CD4-positive, alpha-beta memory T cell (primary cell): Measurements from ENCODE around the gene SMC1B. TPM values are rescaled to one million over a fixed set of nuclear protein-coding genes. Genes with fewer than 3 reads are reported as not detected.
"Not testable (repeated sequence)": the region's sequence is repeated elsewhere in the genome, so short reads cannot be mapped to it uniquely, and the experiment has no call there.

Experiments used
- CTCF ChIA-PET: fragments of 350-600 bp; sonication (Branson Sonifier 250); formaldehyde crosslinking; loops from one replicate; lab custom pipeline; 2021; ENCODE audit warnings: inconsistent platforms; ENCODE audit not compliant: partially characterized antibody; lab: Charles Lee
- POLR2A ChIA-PET: fragments of 350-600 bp; sonication (Branson Sonifier 250); formaldehyde crosslinking; loops from one replicate; lab custom pipeline; 2021; ENCODE audit not compliant: partially characterized antibody; lab: Charles Lee
- DNase-seq, 5 donors: peaks; one replicate each; pipeline versions ENCODE4 v3.0.0 to v3.0.0-alpha.2; 2020 to 2022; ENCODE audit warnings: mixed read lengths in 1 of 5
- H3K27ac ChIP-seq: one replicate; pipeline ENCODE4 v1.7.0; 2013; ENCODE audit warnings: low read depth, low read length
- H3K27me3 ChIP-seq: 2 replicates; pipeline ENCODE4 v1.7.0; 2013; ENCODE audit warnings: mild to moderate bottlenecking, low read length, moderate library complexity; ENCODE audit not compliant: insufficient read depth
- H3K36me3 ChIP-seq: 2 replicates; pipeline ENCODE4 v1.7.0; 2013; ENCODE audit warnings: mild to moderate bottlenecking, low read length, moderate library complexity; ENCODE audit not compliant: insufficient read depth
- H3K4me1 ChIP-seq: 2 replicates; pipeline ENCODE4 v1.7.0; 2013; ENCODE audit warnings: mild to moderate bottlenecking, low read length, moderate library complexity; ENCODE audit not compliant: insufficient read depth
- H3K4me3 ChIP-seq, 2 donors: one replicate each; pipeline ENCODE4 v1.7.0; 2013; ENCODE audit warnings: low read length in 2 of 2, mild to moderate bottlenecking in 1 of 2
- H3K9me3 ChIP-seq, 2 donors: one replicate each; pipeline ENCODE4 v1.7.0; 2013; ENCODE audit warnings: low read length in 2 of 2, control low read depth in 1 of 2; ENCODE audit not compliant: control insufficient read depth in 1 of 2
- H3K27ac Mint-ChIP-seq, 7 donors: one replicate each; pipeline ENCODE4 v1.8.0; 2020 to 2021; ENCODE audit warnings: mixed read lengths in 7 of 7, mild to moderate bottlenecking in 6 of 7, inconsistent platforms in 3 of 7, moderate library complexity in 3 of 7
- H3K27me3 Mint-ChIP-seq, 2 donors: one replicate each; pipeline ENCODE4 v1.8.0; 2020 to 2021; ENCODE audit warnings: mixed read lengths in 2 of 2
- H3K36me3 Mint-ChIP-seq, 2 donors: one replicate each; pipeline ENCODE4 v1.8.0; 2020 to 2021; ENCODE audit warnings: mixed read lengths in 2 of 2, inconsistent platforms in 1 of 2, mild to moderate bottlenecking in 1 of 2
- H3K4me1 Mint-ChIP-seq, 4 donors: one replicate each; pipeline ENCODE4 v1.8.0; 2020 to 2021; ENCODE audit warnings: mixed read lengths in 4 of 4, mild to moderate bottlenecking in 1 of 4
- H3K4me3 Mint-ChIP-seq, 8 donors: one replicate each; pipeline ENCODE4 v1.8.0; 2020 to 2021; ENCODE audit warnings: mixed read lengths in 8 of 8, mild to moderate bottlenecking in 7 of 8, moderate library complexity in 6 of 8, inconsistent platforms in 3 of 8
- H3K9me3 Mint-ChIP-seq, 8 donors: one replicate each; pipeline ENCODE4 v1.8.0; 2020 to 2021; ENCODE audit warnings: mixed read lengths in 8 of 8, mild to moderate bottlenecking in 5 of 8, inconsistent platforms in 3 of 8, moderate library complexity in 1 of 8
- intact Hi-C: fragments of 100-400 bp; cut with micrococcal nuclease; formaldehyde crosslinking; loops from one replicate; pipeline ENCODE4 v1.15.1; 2023
- polyA plus RNA-seq, 2 donors: library from polyadenylated mRNA; unstranded; fragments of 300-500 nt; fragmentation: Illumina TruSeq; gene quantifications; one replicate each; pipeline ENCODE4 v1.2.3, GENCODE V29; 2021
- total RNA-seq, 2 experiments: library from RNA; stranded (reverse); gene quantifications; one replicate each; pipeline ENCODE4 v1.2.3, GENCODE V29; 2021

SMC1B gene
- total and polyA plus RNA-seq, 4 experiments from 2014 or later: 0.08 TPM; not detected in 3

DNA sequence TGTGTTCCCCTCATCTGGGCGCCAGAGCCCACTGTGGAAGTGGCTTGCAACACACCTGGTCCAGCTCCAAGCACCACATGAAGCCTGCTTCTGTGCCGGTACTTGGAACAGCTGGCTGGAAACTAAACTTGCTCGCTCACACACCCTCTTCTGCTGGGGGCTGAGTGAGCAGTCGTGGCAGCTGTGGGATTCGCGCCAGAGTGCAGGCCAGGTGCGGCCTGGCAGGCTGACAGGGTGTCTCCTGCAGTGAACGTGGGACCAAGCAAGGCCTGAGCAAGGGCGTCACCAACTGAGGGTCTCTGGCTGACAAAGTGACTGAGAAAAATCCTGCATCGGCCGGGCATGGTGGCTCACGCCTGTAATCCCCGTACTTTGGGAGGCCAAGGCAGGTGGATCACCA, 15.2 kb downstream of the SMC1B start:
- H3K4me3 Mint-ChIP-seq: no peak overlapping the region
- POLR2A ChIA-PET: no interaction called here

DNA sequence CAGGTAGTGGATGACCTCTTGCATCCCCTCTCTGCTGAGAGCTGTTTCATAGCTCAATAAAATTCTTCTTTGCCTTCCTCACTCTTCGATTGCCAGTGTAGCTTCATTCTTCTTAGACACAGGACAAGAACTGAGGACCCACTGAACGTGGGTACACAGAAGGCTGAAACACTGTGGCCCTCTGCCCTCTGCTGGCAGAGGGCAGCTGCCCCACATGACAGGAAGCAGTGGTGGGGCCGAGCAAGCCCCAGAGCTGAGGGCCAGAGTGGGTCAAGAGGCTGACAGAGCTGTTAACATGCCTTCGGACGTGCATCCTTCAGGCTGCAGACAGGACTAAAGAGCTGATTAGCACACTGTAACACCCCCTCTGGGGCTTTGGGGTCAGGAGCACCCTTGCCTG, 15.6 kb downstream of the SMC1B start:
- H3K36me3 ChIP-seq: no peaks in the 10 kb centered on the region
- no peaks in the 10 kb centered on the region for H3K36me3 Mint-ChIP-seq
- no peak for DNase-seq
- H3K27me3 ChIP-seq: no peaks in the 10 kb centered on the region
- peaks cover 2% of the 10 kb centered on the region in 2 donors for H3K27me3 Mint-ChIP-seq
- intact Hi-C loops: no loop called here
- no peaks in the 10 kb centered on the region for H3K9me3 ChIP-seq
- H3K4me1 Mint-ChIP-seq: no peaks in the 10 kb centered on the region
- ChIA-PET CTCF (interaction anchor here (1.6 kb wide), 1 partner anchor 12 kb away, joined by 4 read pairs; no protein-coding TSS in a partner anchor), POLR2A (no interaction called here)
- H3K4me3 Mint-ChIP-seq: no peak overlapping the region
- no peak overlapping the region for H3K27ac ChIP-seq
- peaks cover 0 to 4% (median 0%) of the 10 kb centered on the region in 8 donors for H3K9me3 Mint-ChIP-seq
- no peak overlapping the region for H3K27ac Mint-ChIP-seq
- H3K4me1 ChIP-seq: no peaks in the 10 kb centered on the region
- no peak overlapping the region for H3K4me3 ChIP-seq

More for the DNA sequence above, 15.2 kb downstream of the SMC1B start:
- Mint-ChIP-seq H3K4me1 (no peaks in the 10 kb centered on the region), H3K9me3 (peaks cover 0 to 4% (median 0%) of the 10 kb centered on the region in 8 donors), H3K27me3 (peaks cover 2% of the 10 kb centered on the region in 2 donors), H3K27ac (no peak overlapping the region), H3K36me3 (no peaks in the 10 kb centered on the region)
- no peak overlapping the region for H3K27ac ChIP-seq
- H3K4me1 ChIP-seq: no peaks in the 10 kb centered on the region
- intact Hi-C loops: no loop called here
- no peak overlapping the region for H3K4me3 ChIP-seq
- no peaks in the 10 kb centered on the region for H3K27me3 ChIP-seq
- no peaks in the 10 kb centered on the region for H3K9me3 ChIP-seq
- H3K36me3 ChIP-seq: no peaks in the 10 kb centered on the region
- DNase-seq: no peak
- CTCF ChIA-PET: interaction anchor here (1.6 kb wide), 1 partner anchor 12 kb away, joined by 4 read pairs; no protein-coding TSS in a partner anchor

DNA sequence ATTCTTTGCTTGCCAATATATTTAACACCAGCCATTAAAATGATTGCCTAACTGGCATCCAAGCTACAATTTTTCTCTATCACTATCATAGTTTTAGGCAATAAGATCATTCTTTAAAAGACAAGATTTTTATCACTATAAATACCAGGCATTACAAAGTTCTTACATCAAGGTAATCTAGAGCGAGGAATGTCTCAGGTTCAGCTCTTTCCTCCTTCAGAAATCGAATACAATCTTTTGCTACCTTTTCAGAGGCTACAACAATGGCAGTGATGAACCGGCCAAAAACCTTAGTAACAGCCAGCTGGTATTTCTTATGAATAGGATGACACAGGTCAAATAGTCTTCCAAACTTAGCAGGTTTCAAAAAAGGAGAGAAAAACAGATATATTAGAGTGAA, 23.9 kb downstream of the SMC1B start:
- H3K9me3 Mint-ChIP-seq: no peaks in the 10 kb centered on the region
- H3K4me3 Mint-ChIP-seq: no peak overlapping the region
- Histone ChIP-seq H3K4me1 (no peaks in the 10 kb centered on the region), H3K9me3 (no peaks in the 10 kb centered on the region), H3K4me3 (no peak overlapping the region), H3K27ac (no peak overlapping the region), H3K27me3 (no peaks in the 10 kb centered on the region), H3K36me3 (no peaks in the 10 kb centered on the region)
- H3K27me3 Mint-ChIP-seq: peaks cover 8% of the 10 kb centered on the region in 2 donors
- ChIA-PET CTCF (interaction anchor here (0.5 to 1.5 kb wide), 2 partner anchors 14 to 52 kb away, joined by 3 read pairs; no protein-coding TSS in a partner anchor), POLR2A (no interaction called here)
- intact Hi-C loops: no loop called here
- no peak overlapping the region for H3K27ac Mint-ChIP-seq
- DNase-seq: no peak
- no peaks in the 10 kb centered on the region for H3K4me1 Mint-ChIP-seq
- H3K36me3 Mint-ChIP-seq: no peaks in the 10 kb centered on the region

DNA sequence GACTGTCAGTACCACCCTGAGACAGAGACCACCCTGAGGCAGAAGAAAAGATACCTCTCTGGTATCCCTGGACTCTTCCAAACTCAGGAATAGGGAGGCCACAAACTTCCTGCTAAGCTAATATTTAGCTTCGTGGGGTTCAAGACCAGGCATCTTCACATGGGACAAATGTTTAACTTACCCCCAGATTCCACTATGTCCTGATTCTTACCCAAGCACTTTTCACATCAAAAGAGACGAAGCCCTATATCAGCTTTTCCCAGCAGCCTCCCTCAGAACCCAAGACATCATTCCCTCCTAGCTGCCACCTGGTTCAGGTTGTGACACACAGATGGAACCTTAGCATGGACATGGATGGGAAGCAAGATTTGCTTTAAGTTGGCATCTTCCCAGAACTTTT, 32.1 kb downstream of the SMC1B start:
- ChIA-PET CTCF (no interaction called here), POLR2A (interaction anchor here (1.9 kb wide), 1 partner anchor 58 kb away, joined by 4 read pairs; no protein-coding TSS in a partner anchor)
- intact Hi-C loops: no loop called here

DNA sequence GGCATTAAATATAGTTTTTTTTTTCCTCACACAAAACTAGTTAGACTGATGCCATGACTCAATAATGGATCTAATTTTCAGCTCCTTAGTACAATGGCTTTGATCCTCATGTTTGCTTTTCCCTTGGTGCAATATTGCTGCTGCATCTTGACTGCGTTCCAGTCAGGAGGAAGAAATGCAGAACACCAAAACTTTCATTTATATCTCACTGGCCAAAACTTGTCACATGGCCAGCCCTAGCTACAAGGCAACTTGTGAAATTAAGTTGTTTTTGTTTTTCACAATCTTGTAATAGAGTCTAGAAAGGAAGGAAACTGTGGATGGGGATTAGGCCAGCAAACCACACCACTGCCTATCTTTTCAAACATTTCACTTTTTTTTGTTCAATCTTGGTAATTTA, 36.7 kb downstream of the SMC1B start:
- Mint-ChIP-seq H3K36me3 (no peaks in the 10 kb centered on the region), H3K9me3 (peaks cover 0 to 1% (median 0%) of the 10 kb centered on the region in 8 donors), H3K27ac (no peak overlapping the region), H3K27me3 (peaks cover 0 to 2% of the 10 kb centered on the region in 2 donors), H3K4me1 (no peaks in the 10 kb centered on the region), H3K4me3 (no peak overlapping the region)
- ChIA-PET POLR2A (no interaction called here), CTCF (no interaction called here)
- H3K9me3 ChIP-seq: no peaks in the 10 kb centered on the region
- no peak overlapping the region for H3K4me3 ChIP-seq
- intact Hi-C loops: no loop called here
- no peaks in the 10 kb centered on the region for H3K27me3 ChIP-seq
- DNase-seq: no peak
- no peaks in the 10 kb centered on the region for H3K36me3 ChIP-seq
- H3K4me1 ChIP-seq: no peaks in the 10 kb centered on the region
- H3K27ac ChIP-seq: no peak overlapping the region

More for the DNA sequence above, 32.1 kb downstream of the SMC1B start:
- DNase-seq: no peak
- Mint-ChIP-seq H3K9me3 (no peaks in the 10 kb centered on the region), H3K4me1 (no peaks in the 10 kb centered on the region), H3K27me3 (peaks cover 0 to 5% of the 10 kb centered on the region in 2 donors), H3K36me3 (no peaks in the 10 kb centered on the region), H3K4me3 (no peak overlapping the region), H3K27ac (no peak overlapping the region)
- H3K36me3 ChIP-seq: no peaks in the 10 kb centered on the region
- no peak overlapping the region for H3K27ac ChIP-seq
- no peaks in the 10 kb centered on the region for H3K27me3 ChIP-seq
- no peak overlapping the region for H3K4me3 ChIP-seq
- H3K4me1 ChIP-seq: no peaks in the 10 kb centered on the region
- no peaks in the 10 kb centered on the region for H3K9me3 ChIP-seq

DNA sequence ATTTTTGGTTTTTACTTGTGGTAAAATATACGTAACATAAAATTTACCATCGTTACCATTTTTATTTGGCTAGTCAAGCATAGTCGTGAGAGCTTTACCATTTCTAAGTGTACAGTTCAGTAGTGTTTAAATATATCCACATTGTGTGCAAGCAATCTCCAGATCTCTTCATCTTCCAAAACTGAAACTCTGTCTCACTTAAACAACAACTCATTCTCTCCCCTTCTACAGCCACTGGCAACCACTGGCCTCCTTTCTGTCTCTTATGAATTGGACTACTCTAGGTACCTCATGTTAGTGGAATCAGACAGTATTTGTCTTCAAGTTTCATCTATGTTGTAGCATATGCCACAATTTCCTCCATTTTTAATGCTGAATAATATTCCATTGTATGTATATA, 37.4 kb downstream of the SMC1B start:
- no peak for DNase-seq
- Mint-ChIP-seq H3K27me3 (peaks cover 0 to 2% of the 10 kb centered on the region in 2 donors), H3K4me1 (no peaks in the 10 kb centered on the region), H3K9me3 (peaks cover 0 to 2% (median 0%) of the 10 kb centered on the region in 8 donors), H3K4me3 (no peak overlapping the region), H3K36me3 (no peaks in the 10 kb centered on the region), H3K27ac (no peak overlapping the region)
- Histone ChIP-seq H3K27ac (no peak overlapping the region), H3K27me3 (no peaks in the 10 kb centered on the region), H3K9me3 (no peaks in the 10 kb centered on the region), H3K4me1 (no peaks in the 10 kb centered on the region), H3K4me3 (no peak overlapping the region), H3K36me3 (no peaks in the 10 kb centered on the region)
- CTCF ChIA-PET: interaction anchor here (1.6 kb wide), 1 partner anchor 14 kb away, joined by 3 read pairs; no protein-coding TSS in a partner anchor
- POLR2A ChIA-PET: no interaction called here
- intact Hi-C loops: no loop called here

DNA sequence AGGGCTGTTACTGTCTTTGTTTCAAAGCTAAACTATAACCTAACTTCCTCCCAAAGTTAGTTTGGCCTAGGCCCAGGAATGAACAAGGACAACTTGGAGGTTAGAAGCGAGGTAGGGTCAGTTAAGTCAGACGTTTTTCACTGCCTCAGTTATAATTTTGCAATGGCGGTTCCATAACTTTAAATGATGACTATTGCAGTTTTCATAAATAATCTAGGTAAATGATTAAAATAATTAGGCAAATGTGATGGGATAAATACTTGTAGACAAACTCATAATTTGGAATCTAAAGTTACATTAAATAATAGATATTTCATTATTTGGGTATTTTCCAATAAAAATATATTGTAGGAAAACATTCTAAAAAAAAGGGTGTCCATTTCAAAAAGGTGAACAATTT, 39.8 kb downstream of the SMC1B start:
- intact Hi-C loops, H3K36me3 Mint-ChIP-seq, POLR2A ChIA-PET: not testable (repeated sequence)

More for the DNA sequence above, 39.8 kb downstream of the SMC1B start:
- CTCF ChIA-PET, H3K4me3 ChIP-seq, H3K27me3 Mint-ChIP-seq, H3K4me3 Mint-ChIP-seq, H3K27ac Mint-ChIP-seq, H3K27me3 ChIP-seq, H3K9me3 Mint-ChIP-seq, H3K9me3 ChIP-seq, H3K4me1 Mint-ChIP-seq, H3K4me1 ChIP-seq, H3K27ac ChIP-seq, DNase-seq, H3K36me3 ChIP-seq: not testable (repeated sequence)
